NCI-H2081 treated with DMSO at 0.1 percent for 48 hours (cell line): ENCODE data around the gene SUMO3.

ENCODE experiments used
- DNase-seq: peaks from one replicate; lab custom pipeline; 2025; lab: John Stamatoyannopoulos, UW

Gene SUMO3

DNA sequence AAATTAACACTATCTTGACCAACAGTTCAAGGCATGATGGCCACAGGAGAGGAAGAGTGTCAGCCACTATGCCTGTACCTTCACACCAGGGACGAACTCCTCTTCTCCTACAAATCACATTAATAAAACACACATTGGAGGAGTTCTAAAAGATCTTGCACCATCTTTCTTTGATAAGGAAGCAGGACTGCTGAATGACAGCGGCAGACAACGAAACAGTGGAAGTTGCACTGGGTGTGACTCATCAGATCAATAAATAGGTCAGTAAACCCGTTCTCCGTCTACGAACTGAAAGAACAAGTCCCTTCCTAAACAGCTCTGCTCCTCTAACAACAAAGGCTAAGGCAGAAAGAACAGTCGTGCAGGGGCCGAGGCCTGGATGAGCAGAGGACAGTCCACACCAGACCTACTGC is 39.4 kb downstream of the SUMO3 start:
- DNase-seq, result no peak

DNA sequence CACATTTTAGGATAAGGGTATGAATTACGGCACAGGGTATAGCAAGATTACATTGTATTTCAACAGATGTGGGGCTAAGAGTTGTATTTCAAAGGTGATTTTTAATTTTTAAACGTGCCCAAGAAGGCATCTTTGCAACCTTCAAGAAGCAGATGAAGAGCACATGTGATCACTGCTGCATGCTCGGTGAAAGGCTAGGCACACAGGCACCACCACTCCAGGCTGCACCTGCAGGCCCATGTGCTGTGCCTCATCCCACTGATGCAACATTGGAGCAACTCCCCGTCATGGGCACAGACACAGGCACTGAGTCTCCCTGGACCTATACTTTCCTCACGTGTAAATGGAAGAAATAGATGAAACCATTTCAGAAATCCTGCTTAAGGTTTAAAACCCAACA is 39.8 kb downstream of the SUMO3 start:
- no peak for DNase-seq

DNA sequence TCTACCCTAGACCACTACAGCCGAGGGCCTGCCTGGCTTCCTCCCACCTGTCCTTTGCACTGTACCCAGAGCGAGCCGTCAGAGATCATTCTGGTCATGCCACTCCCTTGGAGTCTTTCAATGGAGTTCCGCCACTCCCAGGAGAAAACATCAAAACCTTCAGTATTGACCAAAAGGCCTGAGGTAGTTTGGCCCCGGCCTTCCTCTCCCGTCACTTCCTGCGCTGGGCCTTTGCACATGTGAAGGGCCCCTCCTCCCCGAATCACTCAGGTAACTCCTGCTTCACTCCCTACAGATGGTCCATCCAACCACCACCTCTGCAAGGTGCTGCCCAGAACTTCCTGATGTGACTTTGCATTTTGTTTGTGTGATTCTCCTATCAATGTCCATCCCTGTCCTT is 42.9 kb downstream of the SUMO3 start:
- DNase-seq, result no peak

DNA sequence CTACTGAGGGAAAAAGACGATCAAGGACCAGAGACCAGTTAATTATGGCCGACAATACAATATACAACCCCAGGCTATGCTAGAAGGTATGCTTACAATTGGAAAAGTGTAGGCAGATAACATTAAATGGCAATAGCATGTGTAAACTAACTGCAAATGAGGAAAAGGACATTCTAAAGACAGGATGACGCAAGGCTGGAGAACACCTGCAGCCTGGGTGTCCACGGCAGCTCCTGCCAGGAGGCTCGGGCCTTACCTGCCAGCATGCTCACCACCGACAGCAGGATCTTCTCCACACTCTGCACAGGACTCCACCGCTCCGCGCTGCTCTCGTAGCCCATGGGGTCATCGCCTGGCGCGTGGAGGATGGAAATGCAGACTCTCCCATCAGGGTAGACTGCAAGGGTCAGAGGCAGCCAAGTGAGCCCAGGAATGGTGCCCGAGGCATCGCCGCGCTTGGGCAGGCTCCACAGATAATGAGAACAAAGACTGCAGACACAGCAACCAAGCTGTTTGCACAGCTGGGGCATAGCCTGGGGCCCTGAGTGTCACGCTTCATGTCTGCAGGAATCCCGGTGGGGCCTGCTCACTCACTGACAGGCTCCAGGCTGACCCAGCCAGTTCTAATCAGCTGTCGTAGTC is 44.5 kb downstream of the SUMO3 start:
- DNase-seq, result peak; percentile 48

DNA sequence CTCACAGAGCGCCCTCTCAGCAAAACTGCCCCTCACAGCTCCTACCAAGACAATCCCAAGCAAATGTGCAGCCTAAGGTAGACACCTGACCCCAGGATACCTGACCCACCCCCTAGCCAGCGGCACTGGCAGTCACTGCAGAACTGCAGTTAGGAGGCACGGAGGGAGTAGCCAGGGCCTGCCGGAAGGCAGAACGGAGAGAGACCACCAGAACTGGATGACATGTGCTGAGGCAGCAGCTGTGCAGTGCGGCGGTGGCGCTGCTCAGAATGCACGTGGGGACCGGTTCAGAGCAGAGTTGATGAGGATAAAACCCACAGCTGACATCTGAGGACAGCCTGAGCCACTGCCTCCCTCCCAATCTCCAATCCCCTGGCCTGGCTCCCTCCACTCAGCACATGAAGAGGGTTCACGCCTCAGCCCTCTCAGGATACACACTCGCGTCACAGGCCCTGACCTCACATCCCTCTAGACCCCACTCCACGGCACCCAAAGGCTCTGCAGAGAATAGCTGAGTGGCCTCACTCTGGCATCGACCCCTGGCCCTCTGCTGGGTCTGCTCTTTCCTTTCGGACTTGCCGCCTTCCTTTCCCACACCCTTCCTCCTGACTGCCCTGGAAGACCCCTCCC is 45.9 kb downstream of the SUMO3 start:
- DNase-seq, result no peak

DNA sequence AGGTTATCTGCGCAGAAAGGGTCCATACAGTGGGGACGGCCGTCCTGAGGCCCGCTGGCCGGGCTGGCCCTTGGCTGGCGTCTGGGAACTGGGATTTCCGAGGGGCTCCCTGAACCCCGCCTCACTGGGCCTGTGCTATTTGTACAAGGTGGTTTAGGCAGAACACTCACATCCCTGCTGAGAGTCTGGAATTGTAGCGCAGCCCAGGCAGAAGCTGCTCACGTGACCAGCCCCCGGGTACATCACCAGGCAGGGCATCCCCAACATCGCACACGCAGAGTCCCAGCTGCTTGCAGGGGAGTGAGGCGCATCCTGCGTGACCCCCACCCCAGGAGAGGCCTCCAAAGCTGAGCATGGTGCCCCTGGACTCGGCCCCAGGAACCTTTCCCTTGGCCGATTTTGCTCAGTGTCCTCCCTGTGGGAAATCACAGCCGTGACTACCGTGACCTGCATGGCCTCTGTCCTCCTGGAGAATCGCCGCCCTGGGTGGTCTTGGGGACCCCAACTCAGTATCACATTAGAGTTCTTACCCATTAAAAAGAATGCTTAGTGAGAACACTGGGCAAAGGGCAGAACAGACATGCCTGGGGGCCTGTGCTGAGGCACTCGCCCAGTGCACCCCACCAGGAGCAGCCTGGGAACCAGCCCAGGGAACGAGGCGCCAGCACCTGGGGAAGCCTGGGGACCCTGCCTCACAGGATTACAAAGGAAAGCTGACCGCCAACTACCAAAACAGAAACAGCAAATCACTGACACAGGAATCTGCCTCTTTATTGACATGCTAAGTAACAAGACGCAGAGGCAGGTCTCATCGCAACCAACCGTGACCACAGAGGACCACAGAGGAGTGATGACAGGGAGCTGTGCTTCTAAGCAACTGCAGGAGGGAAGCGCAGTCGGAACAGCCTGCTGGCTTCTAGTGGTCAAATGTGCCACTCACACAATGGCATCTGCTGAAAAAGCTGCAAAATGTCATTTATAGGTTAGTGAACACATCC is 49.7 kb downstream of the SUMO3 start:
- no peak for DNase-seq

DNA sequence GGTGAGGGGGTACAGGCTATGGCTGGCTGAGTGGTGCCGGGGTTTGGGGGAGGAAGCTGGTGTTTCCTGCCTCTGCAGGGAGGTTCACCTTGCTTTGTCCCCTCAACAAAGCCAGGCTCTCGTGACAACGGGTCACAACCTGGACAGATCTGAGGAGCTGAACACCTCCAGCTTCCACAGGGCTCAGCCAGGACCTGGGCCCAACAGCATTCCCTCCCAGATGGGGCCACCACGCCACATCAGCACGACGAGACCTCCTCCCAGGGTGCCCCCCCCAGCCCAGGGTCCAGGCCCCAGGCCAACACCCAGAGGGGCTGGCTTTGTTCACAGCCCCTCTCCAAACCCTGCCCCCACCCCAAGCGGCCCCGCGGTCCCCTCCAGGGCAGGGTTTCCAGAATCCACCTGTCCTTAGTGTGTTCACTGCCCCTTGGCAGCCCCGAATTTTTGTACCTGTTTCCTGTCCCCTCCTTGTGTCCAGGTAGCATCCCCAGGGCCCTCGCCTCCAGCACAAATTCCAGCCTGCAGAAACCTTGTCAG is 51.0 kb downstream of the SUMO3 start:
- no peak for DNase-seq

DNA sequence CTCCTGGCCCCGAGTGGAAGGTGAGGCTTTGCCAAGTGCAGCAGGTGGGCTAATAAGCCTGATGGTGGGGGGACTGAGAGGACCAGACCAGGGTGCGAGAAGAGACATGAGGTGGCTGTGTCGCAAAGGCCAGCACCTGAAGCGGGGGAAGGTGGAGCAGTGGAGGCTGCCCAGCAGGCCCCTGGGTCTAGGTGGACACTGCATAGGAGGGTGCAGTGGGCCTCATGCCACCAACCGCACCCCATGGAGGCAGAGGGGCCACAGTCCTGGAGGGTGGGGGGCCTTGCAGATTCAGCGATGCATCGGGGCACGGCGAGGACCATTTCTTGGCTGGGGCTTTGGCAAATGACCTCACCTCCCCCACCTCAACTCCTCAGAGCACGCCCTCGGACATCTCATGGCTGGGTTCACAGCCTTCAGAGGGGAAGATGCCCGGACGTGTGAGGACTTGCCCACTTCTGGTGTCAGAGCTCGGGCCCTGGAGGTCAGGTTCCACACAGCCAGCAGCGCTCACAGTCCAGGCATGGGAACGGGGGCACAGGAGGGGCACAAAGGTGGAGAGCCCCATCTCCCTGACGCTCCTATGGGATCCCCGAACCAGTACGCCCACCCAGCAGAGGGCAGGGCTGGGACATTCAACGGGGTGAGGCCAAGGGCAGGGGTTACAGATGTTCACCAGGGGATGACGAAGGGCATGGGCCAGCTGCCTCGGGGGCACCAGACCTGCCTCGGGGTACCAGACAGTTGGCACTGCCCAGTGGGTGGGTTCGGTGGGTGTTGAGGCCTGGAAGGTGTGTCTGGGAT is 51.6 kb downstream of the SUMO3 start:
- no peak for DNase-seq

DNA sequence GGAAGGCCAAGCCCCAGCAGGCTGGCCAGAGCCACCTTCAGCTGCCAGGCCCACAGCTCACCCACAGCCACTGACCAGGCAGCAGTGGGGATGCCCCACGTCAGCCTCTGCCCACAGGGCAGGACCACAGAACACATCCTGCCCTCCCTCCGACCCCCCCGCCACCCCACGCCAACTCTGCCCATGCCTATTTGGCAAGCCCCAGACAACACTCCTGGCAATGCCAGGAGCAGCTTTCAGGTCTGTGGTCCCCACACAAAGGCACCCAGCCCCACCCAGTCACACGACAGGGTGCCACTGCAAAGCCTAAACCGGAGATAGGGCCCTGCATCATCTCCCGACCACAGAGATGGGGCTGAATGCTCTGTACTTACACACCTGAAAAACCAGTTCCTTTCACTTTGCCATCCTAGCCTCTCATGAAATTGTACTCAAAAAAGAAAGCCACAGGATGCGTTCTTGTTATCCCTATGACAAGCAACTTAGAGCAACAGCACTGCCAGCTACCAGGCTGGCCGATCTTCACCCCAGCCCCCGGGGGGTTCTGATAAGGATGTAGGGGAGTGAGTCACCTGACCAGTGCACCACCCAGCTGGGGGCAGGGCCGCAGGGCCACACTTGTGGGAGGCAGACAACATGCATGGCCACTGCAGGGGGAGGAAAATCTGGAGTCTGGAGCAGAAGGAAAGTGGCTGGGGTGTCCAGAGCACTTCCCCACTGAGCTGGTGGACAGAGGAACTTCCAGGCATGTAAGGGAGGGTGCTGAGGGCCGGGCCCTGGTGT is 52.4 kb downstream of the SUMO3 start:
- DNase-seq, result no peak

DNA sequence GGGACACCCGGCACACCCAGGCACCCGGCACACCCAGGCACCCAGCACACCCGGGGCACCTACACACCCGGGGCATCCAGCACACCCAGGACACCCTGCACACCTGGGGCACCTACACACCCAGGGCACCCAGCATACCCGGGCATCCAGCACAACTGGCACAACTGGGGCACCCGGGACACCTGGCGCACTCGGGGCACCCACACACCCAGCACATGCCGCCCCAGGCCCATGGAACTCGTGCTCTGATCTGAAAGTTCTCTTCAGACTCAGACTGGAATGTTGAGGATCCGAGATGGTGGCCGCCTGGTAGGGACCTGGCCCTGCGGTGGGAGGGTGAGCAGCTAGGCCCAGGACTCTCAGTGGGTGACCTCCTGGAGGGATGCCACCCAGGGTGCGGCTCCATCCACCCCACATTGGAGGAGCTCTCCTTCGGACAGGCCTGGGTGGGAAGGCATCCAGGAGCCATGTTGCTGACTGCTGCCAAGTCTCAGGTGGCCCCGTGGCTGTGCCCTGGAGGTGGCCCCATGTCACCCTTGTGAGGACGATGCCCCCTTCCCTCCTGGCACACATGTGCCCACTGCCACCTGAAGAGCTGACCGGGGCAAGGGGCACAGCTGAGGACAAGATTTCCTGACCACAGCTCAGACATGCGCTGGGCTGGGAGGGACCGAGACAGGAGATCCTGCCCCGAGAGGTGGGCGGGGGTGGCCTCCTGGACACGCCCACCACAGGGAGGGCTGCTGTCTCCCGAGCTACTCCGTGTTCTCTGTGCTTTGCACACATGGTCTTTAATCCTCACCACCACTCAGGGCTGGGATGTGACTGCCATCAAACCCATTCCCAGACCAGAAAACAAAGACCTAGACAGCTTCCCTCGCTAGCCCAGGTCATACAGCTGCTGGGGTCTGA is 53.3 kb downstream of the SUMO3 start:
- DNase-seq, result no peak

DNA sequence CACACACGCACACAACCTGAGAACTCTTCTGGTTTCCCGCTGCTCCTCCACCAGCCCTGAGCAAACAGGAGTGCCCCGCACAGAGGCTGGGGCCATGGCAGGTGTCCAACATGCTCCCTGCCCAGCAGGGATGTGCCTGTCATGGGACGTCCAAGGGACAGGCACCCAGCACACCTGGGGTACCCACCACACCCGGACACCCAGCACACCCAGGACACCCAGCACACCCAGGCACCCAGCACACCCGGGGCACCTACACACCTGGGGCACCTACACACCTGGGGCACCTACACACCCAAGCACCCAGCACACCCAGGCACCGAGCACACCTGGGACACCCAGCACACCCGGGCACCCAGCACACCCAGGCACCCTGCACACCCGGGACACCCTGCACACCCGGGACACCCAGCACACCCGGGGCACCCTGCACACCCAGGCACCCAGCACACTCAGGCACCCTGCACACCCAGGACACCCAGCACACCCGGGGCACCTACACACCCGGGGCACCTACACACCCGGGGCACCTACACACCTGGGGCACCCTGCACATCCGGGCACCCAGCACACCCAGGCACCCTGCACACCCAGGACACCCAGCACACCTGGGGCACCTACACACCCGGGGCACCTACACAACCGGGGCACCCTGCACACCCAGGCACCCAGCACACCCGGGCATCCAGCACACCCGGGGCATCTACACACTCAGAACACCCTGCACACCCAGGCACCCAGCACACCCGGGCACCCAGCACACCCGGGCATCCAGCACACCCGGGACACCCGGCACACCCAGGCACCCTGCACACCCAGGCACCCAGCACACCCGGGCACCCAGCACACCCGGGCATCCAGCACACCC is 54.2 kb downstream of the SUMO3 start:
- no peak for DNase-seq

DNA sequence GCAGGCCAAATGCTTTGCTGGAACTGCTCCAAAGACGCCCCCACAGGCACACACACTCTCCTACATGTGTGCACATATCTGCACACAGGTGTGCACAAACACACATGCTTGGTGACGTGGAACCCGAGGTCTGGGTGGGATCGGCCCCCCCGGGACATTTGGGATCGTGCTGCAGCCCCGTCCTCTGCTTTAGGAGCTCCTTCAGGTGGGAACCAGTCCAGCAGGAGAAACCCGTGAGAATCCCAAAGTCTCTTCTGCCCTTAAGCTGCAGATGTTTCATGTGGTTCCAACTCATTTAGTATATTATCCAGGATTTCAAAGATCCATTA is 54.8 kb downstream of the SUMO3 start:
- DNase-seq, result no peak

DNA sequence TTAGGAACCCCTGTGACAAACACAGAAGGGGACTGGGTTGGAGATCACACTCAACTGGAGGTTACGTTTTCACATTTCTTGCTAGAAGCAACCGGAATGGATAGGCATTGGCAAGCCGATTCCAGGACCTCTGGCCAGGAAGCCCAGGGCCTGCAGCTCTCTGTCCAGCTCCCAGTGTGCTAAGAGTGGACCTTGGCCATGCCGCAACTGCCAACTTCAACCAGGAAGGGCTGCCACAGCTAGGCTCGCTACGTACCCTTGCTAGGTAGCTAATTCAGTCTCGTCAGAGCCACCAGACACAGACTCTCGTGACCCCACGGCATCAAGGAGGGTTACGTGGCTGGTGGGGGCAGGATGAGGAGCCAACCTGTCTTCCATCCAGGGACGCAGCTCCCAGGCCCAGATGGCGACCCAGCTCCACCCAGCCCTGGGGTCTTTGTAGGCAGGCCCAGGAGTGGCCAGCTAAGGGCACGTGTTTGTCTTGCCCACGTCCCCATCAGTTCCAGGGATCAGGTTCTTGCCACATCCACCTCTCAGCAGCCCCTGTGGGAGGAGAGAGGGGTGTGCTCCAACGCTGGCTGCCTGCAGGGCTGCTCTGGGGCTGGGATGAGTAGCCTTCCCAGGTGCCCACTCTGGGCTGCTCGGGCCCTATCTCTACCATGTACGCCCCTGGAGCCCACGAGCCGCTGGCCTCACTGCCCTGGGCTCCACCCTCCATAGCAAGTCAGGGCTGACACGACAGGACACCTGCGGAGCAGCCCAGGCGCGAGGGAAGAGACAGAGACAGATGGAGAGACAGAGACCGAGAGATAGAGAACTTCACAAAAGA is 55.4 kb downstream of the SUMO3 start:
- DNase-seq, result no peak

DNA sequence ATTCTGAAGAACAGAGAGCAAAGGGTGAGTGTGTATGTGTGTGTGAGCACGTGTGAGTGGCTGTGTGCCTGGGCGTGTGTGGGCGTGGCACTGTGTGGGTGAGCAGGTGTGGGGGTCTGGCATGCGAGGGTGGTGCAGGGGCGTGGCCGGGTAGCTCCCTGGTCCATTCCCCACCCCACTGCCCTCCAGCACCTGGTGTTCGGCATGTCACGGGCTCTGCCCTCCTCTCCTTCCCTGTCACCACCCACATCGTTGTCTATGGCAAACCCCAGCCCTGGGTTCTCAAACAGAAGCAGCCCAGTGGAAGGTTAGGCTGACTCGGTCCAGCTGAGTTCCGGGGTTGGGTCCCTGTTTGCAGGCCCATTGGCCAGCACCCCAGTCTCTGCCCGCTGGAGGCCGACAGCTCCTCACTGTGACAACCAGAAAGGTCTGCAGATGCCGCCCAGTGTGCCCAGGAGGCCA is 56.1 kb downstream of the SUMO3 start:
- no peak for DNase-seq

DNA sequence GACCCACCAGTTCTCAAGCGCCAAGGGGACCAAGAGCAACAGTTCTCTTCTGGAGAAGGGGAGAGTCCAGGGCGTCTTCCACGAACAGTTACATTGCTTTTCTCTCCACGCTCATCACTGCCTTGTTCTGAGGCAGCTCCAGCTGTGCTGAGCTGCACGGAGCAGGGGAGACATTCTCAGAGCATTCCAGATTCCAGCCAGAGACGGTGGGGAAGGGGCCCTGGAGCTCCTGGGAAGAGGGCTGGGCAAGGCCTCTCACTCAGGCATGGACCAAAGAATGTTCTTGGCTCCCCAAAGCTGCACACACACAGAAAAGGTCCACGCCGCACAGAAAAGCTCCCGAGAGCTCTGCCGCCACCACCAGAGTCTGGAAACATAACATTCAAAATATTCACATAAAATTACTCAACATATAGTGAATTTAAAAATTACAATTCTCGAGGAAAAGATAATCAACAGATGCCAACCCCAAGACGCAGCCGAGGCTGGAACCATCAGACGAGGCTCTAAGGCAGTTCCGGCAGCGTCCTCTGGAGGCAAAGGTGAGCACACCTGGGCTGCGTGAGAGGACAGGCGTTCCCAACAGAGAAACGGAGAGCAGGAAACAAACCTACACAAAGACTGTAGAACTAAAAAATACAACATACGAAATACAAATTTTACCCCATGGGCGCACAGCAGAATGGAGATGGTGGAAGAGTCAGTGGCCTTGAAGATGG is 56.7 kb downstream of the SUMO3 start:
- no peak for DNase-seq

DNA sequence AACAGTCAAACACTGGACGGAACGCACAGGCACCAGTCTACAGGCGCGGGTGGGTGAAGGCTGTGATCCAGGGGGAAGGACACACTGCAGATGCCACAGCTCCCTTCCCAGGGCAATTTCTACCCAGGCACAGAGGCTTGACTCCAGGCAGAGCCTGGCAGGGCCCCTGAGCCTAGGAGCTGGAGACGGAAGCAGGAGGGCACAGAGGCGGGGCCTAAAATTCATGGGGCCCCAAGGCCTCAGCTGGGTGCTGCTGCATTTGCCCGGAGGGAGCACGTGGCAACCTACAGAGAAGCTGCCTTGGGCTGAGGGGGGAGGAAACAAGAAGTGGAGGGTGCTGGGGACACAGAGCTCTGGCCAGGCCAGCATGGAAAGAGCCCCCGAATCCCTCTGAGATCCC is 57.5 kb downstream of the SUMO3 start:
- DNase-seq, result no peak

DNA sequence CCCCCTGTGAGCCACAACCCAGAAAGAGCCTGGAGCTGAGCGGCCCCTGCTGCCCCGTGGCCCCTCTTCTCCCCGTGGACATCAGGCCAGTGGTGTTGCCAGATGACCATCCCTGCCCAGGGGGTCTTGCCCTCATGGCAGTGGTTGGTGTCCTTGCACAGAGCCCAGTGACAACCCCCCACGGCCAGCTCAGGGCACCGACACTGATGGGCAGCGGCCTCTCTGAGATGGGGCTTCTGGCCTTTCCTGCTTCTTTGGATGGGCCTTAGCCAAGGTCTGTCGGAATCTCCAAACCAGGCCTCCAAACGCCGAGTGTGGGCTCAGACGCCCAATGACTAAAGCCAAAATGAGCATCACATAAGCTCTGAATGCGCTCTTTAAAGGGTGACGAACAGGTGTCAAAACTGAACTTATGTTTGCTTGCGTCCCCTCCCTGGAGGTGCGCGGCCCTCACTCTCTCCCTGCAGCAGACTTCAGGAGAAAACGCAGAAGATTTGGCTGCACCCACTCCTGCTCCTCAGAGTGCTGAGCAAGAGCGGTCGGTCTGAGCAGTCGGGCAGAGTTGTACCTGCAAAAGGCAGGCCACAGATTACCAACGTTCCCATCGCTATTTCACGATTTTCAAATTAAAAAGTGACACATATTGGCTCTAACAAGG is 58.1 kb downstream of the SUMO3 start:
- DNase-seq, result no peak
